ENCODE measurements around the gene HMGB2. TPM values are rescaled to one million over a fixed set of nuclear protein-coding genes. Genes with fewer than 3 reads are reported as not detected.

The HMGB2 gene
- polyA plus RNA-seq (2014; cell fraction: cytosol; rRNA removed), result 493 and 516 TPM in 2 replicates
- 309 and 379 TPM in 2 replicates for polyA plus RNA-seq (2014; cell fraction: nucleus; rRNA removed)

GRCh38 chr4:173334085-173334890 lies at the start of gene HMGB2:
Gene HMGB2 (minus strand): TSS chr4:173334358. CDS start chr4:173333649, 709 bp downstream.
- DNase-seq (ENCODE audit: low spot score), result peak; percentile 100

DNA sequence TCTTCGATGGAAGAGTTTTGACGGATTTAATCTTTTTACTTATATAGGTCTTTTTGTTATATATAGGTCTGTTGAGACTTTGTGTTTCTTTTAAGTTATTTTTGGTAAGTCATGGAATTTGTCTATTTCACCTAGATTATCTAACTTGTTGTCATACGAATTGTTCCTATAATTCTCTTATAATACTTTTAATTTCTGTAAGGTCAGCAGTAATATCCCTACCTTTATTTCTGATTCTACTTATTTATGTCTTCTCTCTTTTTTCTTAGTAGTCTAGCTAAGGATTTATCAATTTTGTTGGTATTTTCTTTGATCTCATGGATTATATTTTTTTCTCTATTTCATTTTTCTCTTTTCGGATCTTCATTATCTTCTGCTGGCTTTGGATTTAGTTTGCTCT lies 48.2 kb upstream of the HMGB2 start:
- no peak for DNase-seq (ENCODE audit: low spot score)

DNA sequence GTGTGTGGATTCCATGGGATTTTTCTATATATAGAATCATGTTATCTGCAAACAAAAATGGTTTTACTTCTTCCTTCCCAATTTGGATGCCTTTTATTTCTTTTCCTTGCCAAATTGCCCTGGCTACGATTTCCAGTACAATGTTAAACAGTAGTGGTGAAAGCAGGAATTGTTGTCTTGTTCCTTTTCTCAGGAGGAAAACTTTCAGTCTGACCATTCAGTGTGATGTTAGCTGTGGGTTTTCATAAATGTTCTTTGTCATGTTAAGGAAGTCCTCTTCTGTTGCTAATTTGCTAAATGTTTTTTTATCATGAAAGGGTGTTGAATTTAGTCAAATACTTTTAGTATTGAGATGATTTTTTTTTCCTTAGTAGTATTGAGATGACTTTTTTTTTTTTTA lies 47.5 kb upstream of the HMGB2 start:
- DNase-seq (ENCODE audit: low spot score), result no peak

DNA sequence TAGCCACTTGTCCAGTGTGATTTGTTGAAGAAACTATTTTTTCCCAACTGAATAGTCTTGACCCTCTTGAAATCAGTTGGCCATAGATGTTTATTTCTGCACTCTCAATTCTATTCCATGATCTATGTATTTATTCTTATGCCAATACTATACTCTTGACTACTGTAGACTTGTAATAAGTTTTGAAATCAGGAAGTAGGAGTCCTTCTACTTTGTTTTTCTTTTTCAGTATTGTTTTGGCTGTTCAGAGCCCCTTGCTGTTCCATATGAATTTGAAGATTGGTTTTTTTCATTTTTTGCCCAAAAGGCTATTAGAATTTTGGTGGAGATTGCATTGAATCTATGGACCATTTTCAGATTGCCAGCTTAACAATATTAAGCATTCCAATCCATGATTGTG lies 46.8 kb upstream of the HMGB2 start:
- DNase-seq (ENCODE audit: low spot score), result no peak

DNA sequence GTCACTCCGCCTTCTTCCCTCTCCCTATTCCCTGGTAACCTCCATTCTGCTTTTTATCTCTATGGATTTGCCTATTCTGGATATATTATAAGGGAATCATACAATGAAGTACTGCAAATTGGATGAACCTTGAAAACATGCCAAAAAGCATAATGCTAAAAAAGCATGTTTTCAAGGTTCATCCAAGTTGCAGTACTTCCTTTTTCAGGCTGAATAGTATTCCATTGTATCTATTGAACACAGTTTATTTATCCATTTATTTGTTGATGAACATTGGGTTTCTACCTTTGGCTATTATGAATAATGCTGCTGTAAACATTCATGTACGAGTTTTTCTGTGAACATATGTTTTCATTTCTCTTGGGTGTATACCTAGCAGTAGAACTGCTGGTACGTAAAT lies 45.8 kb upstream of the HMGB2 start:
- no peak for DNase-seq (ENCODE audit: low spot score)

GRCh38 chr4:173374588-173374987 lies 40.4 kb upstream of the HMGB2 start:
- no peak for DNase-seq (ENCODE audit: low spot score)

- DNase-seq (ENCODE audit: low spot score), result peak; percentile 42
Observed at GRCh38 chr4:173371292-173372192, 37.4 kb upstream of the HMGB2 start.

DNA sequence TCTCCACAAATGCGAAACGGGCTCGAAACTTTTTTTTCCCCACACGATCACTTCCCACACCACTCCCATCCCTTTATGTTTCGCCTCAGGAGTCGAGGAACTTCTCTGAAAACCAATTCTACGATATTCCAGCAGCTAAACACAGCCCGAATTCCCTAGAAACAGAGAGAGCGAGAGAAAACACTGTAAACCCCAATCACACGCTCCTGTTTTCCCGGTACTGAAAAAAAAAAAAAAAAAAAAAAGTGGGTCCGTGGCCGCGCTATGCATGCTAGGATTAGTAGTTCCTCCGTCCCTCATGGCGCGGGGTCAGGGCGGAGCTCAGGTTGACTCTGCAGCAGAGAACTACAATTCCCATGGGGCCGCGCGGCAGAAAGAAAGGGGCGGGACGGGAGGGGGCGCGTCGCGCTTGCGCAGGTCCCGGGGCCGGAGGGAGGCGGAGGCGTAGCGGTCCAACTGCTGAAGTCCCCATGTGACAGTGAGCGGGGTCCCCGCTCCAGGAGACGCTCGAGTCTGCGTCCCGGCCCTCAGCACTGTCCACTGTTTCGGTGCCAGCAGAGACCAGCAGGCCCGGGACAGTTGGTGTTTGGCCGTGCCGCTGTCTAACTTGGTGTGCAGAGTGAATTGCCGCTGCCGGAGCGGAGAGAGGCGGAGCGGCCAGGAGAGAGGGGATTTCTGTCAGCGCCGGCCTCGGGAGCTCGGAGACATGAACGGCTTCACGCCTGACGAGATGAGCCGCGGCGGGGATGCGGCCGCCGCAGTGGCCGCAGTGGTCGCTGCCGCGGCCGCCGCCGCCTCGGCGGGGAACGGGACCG lies 36.5 kb upstream of the HMGB2 start, which contains the start of gene SAP30:
TSS of gene SAP30 (plus strand) at position 478 of the 815 bp plus-strand sequence. CDS start at position 707, 229 bp downstream.
- DNase-seq (ENCODE audit: low spot score), result peak; percentile 97

DNA sequence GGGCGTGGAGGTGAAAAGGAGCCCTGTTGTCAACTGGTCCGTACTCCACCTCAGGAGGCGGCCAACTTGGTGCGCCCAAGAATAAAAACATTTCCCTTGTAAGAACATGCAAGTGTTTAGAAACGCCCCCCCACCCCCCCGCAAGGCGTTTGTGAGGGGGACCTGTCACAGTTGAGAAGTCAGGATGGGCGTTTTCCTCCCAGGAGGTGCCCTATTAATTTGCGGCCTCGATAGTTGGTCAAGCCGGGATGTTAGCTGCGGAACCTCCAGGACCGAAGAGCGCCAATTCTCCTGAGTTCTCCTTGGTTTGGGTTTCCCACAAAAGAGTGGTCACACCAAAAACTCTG lies 35.9 kb upstream of the HMGB2 start:
- no peak for DNase-seq (ENCODE audit: low spot score)

DNA sequence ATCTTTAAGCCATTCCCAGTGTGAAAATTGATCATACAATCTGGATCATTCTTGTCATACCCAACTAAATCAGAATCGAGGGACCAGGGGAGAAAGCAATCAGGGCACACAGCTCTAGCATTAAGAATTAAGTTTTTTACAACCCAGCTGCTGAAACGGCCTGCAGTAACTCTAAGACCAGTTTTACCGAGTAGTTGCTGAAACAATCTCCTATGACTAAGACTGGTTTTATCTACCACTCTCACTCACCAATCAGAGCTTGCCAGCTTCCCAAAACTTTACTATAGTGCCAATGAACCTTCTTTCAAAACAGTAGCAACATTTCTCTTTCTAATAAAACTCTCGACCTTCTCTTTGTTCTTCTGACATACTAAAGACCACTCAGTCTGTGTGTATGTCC lies 33.8 kb upstream of the HMGB2 start:
- no peak for DNase-seq (ENCODE audit: low spot score)

GRCh38 chr4:173367285-173367684 lies 33.1 kb upstream of the HMGB2 start:
- DNase-seq (ENCODE audit: low spot score), result no peak

- no peak for DNase-seq (ENCODE audit: low spot score)
Observed at GRCh38 chr4:173365359-173365996, 31.3 kb upstream of the HMGB2 start.

- DNase-seq (ENCODE audit: low spot score), result no peak
Observed at GRCh38 chr4:173362666-173363065, 28.5 kb upstream of the HMGB2 start.

- no peak for DNase-seq (ENCODE audit: low spot score)
Observed at GRCh38 chr4:173360587-173361221, 26.5 kb upstream of the HMGB2 start.

DNA sequence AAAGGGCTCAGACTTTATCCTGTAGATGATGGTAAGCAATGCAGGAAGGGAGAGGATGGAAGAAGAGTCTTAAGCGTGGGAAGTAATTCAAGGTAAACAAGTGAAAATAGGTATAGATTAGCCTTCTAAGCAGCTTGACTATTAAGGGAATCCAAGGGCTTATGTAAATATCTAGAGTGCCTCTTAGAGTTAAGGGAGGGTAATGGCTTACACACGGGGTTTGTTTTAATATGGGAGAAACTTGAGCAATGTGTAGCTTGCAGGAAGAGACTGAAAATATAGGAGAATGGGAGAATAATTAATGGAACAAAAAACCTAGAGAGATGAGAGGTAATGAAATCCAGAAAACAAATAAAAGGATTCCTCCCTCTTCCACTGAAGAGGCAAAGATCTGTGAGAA lies 23.8 kb upstream of the HMGB2 start:
- no peak for DNase-seq (ENCODE audit: low spot score)

GRCh38 chr4:173347467-173347866 lies 13.3 kb upstream of the HMGB2 start:
- no peak for DNase-seq (ENCODE audit: low spot score)

DNA sequence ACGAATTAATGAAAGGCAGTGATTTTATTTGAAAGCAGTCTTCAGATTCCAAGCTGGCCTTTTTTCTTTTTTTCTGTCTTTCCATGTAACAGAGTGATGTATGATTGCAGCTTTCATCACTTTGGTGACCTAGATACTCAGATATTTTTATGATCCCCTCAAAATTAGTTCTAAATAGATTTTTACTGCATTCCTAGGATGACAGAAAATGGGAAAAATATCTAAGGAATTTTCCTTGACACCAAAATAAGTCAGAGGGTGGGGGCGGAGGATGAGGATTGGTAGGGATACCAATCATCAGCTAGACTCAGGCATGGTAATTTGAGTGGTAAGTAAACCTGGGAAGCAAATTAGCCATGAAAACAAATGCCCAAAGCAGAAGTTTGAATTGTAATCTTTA lies 11.9 kb upstream of the HMGB2 start:
- no peak for DNase-seq (ENCODE audit: low spot score)

GRCh38 chr4:173345648-173346047 lies 11.5 kb upstream of the HMGB2 start:
- no peak for DNase-seq (ENCODE audit: low spot score)

GRCh38 chr4:173343832-173344397 lies 9.8 kb upstream of the HMGB2 start:
- DNase-seq (ENCODE audit: low spot score), result no peak

GRCh38 chr4:173337463-173337862 lies 3.3 kb upstream of the HMGB2 start:
- no peak for DNase-seq (ENCODE audit: low spot score)
